CD4-positive, alpha-beta T cell treated with Interleukin-17A for 4 hours (primary cell): ENCODE data around the gene PHKG2.
"Not testable (repeated sequence)": the region's sequence is repeated elsewhere in the genome, so short reads cannot be mapped to it uniquely, and the experiment has no call there.

Experiments used
- DNase-seq: peaks from one replicate; pipeline ENCODE4 v3.0.0-alpha.2; 2020; ENCODE audit warnings: mixed read lengths

PHKG2 gene, protein sequence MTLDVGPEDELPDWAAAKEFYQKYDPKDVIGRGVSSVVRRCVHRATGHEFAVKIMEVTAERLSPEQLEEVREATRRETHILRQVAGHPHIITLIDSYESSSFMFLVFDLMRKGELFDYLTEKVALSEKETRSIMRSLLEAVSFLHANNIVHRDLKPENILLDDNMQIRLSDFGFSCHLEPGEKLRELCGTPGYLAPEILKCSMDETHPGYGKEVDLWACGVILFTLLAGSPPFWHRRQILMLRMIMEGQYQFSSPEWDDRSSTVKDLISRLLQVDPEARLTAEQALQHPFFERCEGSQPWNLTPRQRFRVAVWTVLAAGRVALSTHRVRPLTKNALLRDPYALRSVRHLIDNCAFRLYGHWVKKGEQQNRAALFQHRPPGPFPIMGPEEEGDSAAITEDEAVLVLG

DNA sequence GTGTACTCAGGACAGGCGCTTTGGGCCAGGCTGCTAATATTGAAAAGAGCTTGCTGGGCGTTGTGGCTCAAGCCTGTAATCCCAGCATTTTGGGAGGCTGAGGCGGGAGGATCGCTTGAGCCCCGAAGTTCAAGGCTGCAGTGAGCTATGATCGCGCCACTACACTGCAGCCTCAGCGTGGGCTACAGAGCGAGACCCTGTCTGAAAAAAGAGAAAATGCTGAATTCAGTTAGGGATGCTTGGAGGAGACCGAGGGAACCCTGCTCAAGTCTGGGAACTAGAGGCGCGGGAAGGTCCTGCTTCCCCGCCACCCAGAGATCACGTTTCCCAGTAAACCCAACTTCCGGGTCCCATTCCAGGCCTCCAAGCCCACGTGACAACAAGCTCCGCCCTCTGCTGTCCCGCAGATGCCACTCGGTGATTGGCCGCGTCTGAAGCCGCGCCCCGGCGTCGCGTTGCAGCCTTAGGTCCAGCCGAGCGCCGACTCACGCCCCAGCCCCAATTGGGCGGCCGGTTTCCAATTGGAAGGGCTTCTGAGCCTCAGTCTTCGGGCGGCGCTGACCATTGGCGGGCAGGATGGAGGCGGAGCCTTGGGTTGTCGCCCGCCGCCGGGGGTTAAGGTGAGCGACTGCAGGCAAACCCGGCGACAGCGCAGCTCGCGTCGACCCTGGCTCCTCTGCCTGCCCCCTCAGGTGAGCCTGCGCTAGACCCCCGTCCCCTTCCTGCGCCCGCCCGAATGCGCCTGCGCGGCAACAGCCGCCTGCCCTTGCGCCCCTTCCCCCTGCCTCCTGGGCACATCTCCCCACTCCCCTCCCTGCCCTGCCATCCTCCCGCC is at the start of gene PHKG2:
Gene PHKG2, plus strand, starts transcription at position 627 of the 835 bp plus-strand sequence. CDS start 396 bp downstream, outside the sequence.
- DNase-seq = peak; percentile 98

GRCh38 chr16:30698816-30699614 is 49.2 kb upstream of the PHKG2 start, which contains the start of gene SRCAP:
SRCAP (plus strand) TSS chr16:30699171; CDS start chr16:30700825, 1,654 bp downstream.
- peak; percentile 90 for DNase-seq

- DNase-seq = no peak
Observed at GRCh38 chr16:30699615-30700099, 48.6 kb upstream of the PHKG2 start.

GRCh38 chr16:30700491-30700890 is 47.7 kb upstream of the PHKG2 start:
- DNase-seq = no peak

- no peak for DNase-seq
Observed at GRCh38 chr16:30700971-30701370, 47.3 kb upstream of the PHKG2 start.

DNA sequence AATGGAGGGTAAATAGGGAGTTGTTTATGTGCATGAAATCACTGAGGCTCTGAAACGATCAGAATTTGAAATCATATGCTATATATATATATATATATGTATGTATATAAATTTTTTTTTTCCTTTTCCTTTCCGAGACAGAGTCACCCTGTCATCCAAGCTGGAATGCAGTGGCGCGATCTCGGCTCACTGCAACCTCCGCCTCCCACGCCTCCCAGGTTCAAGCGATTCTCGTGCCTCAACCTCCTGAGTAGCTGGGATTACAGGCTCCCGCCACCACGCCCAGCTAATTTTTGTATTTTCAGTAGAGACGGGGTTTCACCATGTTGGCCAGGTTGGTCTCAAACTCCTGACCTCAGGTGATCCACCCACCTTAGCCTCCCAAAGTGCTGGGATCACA is 45.2 kb upstream of the PHKG2 start:
- not testable (repeated sequence) for DNase-seq

GRCh38 chr16:30703971-30704370 is 44.3 kb upstream of the PHKG2 start:
- no peak for DNase-seq

- no peak for DNase-seq
Observed at GRCh38 chr16:30706046-30706445, 42.2 kb upstream of the PHKG2 start.

GRCh38 chr16:30710971-30711370 is 37.3 kb upstream of the PHKG2 start:
- DNase-seq = no peak

DNA sequence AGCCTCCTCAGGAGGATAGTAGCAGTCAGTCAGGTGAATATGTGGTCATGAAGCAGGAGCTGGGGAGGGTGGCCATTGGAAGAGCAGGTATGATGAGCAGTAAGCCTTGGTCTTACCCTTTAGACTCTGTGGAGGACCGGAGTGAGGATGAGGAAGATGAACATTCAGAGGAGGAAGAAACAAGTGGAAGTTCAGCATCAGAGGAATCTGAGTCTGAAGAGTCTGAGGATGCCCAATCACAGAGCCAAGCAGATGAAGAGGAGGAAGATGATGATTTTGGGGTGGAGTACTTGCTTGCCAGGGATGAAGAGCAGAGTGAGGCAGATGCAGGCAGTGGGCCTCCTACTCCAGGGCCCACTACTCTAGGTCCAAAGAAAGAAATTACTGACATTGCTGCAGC is 36.5 kb upstream of the PHKG2 start:
- DNase-seq = no peak

DNA sequence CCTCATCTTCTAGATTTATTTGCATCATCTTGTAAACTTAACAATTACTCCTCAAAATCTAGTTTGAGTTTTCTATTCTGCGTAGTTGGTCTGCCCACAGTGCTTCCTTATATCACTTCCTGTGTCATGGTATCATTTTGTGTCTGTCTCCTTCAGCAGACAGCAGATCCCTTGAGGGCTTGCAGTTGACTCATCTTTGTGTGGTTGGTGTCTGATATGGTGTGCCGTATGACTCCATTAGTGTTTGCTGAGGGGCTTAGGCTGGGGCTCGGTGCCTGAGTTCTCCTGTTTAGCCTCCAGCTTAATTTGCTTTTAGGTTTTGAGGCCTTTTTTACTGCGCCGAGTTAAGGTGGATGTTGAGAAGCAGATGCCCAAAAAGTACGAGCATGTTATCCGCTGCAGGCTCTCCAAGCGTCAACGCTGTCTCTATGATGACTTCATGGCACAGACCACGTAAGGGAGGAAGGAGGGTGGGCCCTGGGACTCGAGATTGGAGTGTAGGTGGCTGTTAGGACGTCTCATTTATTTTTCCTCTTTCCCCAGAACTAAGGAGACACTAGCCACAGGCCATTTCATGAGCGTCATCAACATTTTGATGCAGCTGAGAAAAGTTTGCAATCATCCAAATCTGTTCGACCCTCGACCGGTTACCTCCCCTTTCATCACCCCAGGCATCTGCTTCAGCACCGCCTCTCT is 32.3 kb upstream of the PHKG2 start:
- DNase-seq = peak; percentile 49

GRCh38 chr16:30720086-30720485 is 28.1 kb upstream of the PHKG2 start:
- DNase-seq = no peak

DNA sequence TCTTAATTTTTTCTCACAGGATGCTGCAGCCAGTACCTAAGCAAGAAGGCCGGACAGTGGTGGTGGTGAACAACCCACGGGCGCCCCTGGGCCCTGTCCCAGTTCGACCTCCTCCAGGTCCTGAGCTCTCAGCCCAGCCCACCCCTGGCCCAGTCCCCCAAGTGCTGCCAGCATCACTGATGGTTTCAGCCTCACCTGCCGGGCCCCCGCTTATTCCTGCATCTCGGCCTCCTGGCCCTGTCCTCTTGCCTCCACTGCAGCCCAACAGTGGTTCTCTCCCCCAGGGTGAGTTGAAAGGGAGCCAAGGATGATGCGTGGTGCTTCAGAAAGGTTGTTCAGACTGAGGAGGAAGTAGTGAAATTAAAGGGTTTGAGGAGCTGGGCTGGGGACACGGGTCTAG is 27.5 kb upstream of the PHKG2 start:
- DNase-seq = no peak

DNA sequence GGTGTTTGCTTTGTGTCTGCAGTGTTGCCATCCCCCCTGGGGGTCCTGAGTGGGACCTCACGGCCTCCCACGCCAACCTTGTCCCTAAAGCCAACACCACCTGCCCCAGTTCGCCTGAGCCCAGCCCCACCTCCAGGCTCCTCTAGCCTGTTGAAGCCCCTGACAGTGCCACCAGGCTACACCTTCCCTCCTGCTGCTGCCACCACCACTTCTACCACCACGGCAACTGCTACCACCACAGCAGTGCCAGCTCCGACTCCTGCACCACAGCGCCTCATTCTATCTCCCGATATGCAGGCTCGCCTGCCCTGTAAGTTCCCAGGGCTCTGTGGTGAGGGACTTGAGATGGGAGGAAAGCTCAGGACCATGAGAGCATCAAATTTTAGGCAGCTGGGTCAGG is 27.1 kb upstream of the PHKG2 start:
- DNase-seq = no peak

DNA sequence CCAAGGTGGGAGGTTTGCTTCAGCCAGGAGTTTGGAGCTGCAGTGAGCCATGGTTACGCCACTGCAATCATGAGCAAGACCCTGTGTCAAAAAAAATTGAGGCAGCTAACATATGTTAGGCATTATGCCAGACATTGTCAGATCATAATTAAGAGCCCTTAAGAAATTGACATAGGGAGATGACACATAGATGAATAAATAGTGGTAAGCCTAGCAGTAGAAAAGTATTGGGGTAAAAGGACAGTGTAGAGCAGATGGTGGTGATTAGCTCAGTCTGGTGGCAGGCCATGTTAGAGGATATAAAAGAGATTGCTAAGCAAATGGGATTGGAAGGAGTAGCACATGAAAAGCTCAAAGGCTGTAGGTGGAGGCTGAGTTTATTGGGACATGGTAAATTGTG is 26.6 kb upstream of the PHKG2 start:
- DNase-seq = no peak

GRCh38 chr16:30722443-30722842 is 25.8 kb upstream of the PHKG2 start:
- DNase-seq = no peak

GRCh38 chr16:30722916-30723315 is 25.3 kb upstream of the PHKG2 start:
- DNase-seq = no peak

DNA sequence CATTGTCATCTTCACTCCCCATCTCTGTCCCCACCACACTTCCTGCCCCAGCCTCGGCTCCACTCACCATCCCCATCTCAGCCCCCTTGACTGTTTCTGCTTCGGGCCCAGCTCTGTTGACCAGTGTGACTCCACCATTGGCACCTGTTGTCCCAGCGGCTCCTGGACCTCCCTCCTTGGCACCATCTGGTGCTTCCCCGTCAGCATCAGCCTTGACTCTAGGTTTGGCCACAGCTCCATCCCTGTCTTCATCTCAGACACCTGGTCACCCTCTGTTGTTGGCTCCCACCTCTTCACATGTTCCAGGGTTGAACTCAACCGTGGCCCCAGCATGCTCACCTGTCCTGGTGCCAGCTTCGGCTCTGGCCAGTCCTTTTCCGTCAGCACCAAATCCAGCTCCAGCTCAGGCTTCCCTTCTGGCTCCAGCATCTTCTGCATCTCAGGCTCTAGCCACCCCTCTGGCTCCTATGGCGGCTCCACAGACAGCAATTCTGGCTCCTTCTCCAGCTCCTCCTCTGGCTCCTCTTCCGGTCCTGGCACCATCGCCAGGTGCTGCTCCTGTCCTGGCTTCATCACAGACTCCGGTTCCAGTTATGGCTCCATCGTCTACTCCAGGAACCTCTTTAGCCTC is 24.4 kb upstream of the PHKG2 start:
- DNase-seq = no peak

GRCh38 chr16:30724641-30725417 is 23.4 kb upstream of the PHKG2 start:
- DNase-seq = no peak

DNA sequence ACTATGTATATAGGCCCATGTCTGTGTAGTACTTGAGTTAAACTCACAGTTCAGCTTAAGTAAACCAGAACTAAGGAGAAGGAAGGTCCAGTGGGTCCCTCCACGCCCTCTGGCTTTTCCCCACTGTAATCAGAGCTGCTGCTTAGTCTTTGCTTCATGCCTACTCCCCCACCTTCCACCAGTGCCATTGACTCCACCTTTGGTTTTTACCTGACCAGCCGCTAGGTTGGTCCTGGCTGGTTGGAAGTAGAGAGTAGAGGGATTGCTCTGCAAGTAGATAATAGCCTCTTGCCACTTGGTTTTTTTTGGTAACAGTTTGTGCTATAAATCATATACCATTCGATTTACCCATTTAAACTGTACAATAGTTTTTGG is 22.8 kb upstream of the PHKG2 start:
- no peak for DNase-seq

- no peak for DNase-seq
Observed at GRCh38 chr16:30728321-30728720, 19.9 kb upstream of the PHKG2 start.
